Mesodermal cell (in vitro differentiated cells): ENCODE data around the gene DLST.

Source experiments
- H3K27ac ChIP-seq: 2 replicates; pipeline ENCODE4 v1.7.0; 2013; ENCODE audit warnings: mild to moderate bottlenecking, low read depth, low read length, moderate library complexity; ENCODE audit not compliant: severe bottlenecking
- H3K36me3 ChIP-seq: 2 replicates; pipeline ENCODE4 v1.7.1; 2013; ENCODE audit warnings: mild to moderate bottlenecking, low read length, moderate library complexity; ENCODE audit not compliant: control insufficient read depth, insufficient read depth
- H3K4me1 ChIP-seq: one replicate; pipeline ENCODE4 v1.7.1; 2013; ENCODE audit warnings: mild to moderate bottlenecking, low read length; ENCODE audit not compliant: insufficient read depth, control insufficient read depth, poor library complexity, severe bottlenecking
- H3K4me3 ChIP-seq: 2 replicates; pipeline ENCODE4 v1.7.0; 2013; ENCODE audit warnings: low read length, control low read depth, mild to moderate bottlenecking; ENCODE audit not compliant: insufficient read depth, poor library complexity, severe bottlenecking; ENCODE audit errors: extremely low read depth
- H3K9me3 ChIP-seq: 2 replicates; pipeline ENCODE4 v1.7.1; 2013; ENCODE audit warnings: mild to moderate bottlenecking, low read length, moderate library complexity; ENCODE audit not compliant: control insufficient read depth
- WGBS, 2 experiments: methylation state at CpG; one replicate each; pipeline ENCODE4 v1.1.5; 2013; ENCODE audit warnings: missing lambda C conversion rate in 2 of 2; ENCODE audit not compliant: insufficient coverage in 2 of 2; 5-methylcytosine and 5-hydroxymethylcytosine counted together

DLST gene

GRCh38 chr14:74861734-74862090, 20.0 kb upstream of the DLST start:
- H3K27ac ChIP-seq, result no peak overlapping the region
- no peaks in the 10 kb centered on the region for H3K36me3 ChIP-seq
- H3K4me3 ChIP-seq, result no peak overlapping the region
- H3K4me1 ChIP-seq, result no peaks in the 10 kb centered on the region
- H3K9me3 ChIP-seq, result no peaks in the 10 kb centered on the region
- 71% methylated on average over 1 of the region's 3 CpGs; no CpG with 5 or more reads in 1 of the 2 experiments for WGBS, 2 experiments

- H3K27ac ChIP-seq, result no peak overlapping the region
- no peaks in the 10 kb centered on the region for H3K36me3 ChIP-seq
- 92 to 95% methylated on average over 8 to 9 of the region's 9 CpGs for WGBS, 2 experiments
- no peak overlapping the region for H3K4me3 ChIP-seq
- no peaks in the 10 kb centered on the region for H3K9me3 ChIP-seq
- H3K4me1 ChIP-seq, result no peaks in the 10 kb centered on the region
Measured at GRCh38 chr14:74863274-74863673, 18.4 kb upstream of the DLST start.

- Histone ChIP-seq H3K9me3 (no peaks in the 10 kb centered on the region), H3K4me1 (no peaks in the 10 kb centered on the region), H3K36me3 (no peaks in the 10 kb centered on the region), H3K4me3 (no peak overlapping the region), H3K27ac (no peak overlapping the region)
- WGBS, 2 experiments, result 96 to 98% methylated on average over 6 of the region's 9 CpGs
Measured at GRCh38 chr14:74864198-74864597, 17.5 kb upstream of the DLST start.

GRCh38 chr14:74865156-74865555, 16.6 kb upstream of the DLST start:
- H3K4me1 ChIP-seq, result no peaks in the 10 kb centered on the region
- H3K36me3 ChIP-seq, result no peaks in the 10 kb centered on the region
- no peak overlapping the region for H3K4me3 ChIP-seq
- WGBS, 2 experiments, result 94 to 100% methylated on average over 1 to 3 of the region's 5 CpGs
- no peak overlapping the region for H3K27ac ChIP-seq
- no peaks in the 10 kb centered on the region for H3K9me3 ChIP-seq

GRCh38 chr14:74866708-74867389, 14.9 kb upstream of the DLST start:
- WGBS, 2 experiments, result 85 to 96% methylated on average over 3 of the region's 3 CpGs
- Histone ChIP-seq H3K27ac (no peak overlapping the region), H3K4me3 (no peak overlapping the region), H3K9me3 (no peaks in the 10 kb centered on the region), H3K36me3 (no peaks in the 10 kb centered on the region), H3K4me1 (no peaks in the 10 kb centered on the region)

- H3K36me3 ChIP-seq, result no peaks in the 10 kb centered on the region
- WGBS, 2 experiments, result 81 to 86% methylated on average over 3 to 4 of the region's 5 CpGs
- H3K9me3 ChIP-seq, result no peaks in the 10 kb centered on the region
- no peaks in the 10 kb centered on the region for H3K4me1 ChIP-seq
- no peak overlapping the region for H3K27ac ChIP-seq
- H3K4me3 ChIP-seq, result no peak overlapping the region
Measured at GRCh38 chr14:74867673-74868072, 14.0 kb upstream of the DLST start.

GRCh38 chr14:74868739-74869138, 13.0 kb upstream of the DLST start:
- Histone ChIP-seq H3K4me1 (no peaks in the 10 kb centered on the region), H3K9me3 (no peaks in the 10 kb centered on the region), H3K27ac (no peak overlapping the region), H3K4me3 (no peak overlapping the region), H3K36me3 (no peaks in the 10 kb centered on the region)
- WGBS, 2 experiments, result 81 to 82% methylated on average over 3 to 4 of the region's 8 CpGs

- WGBS, 2 experiments, result 93 to 97% methylated on average over 3 to 4 of the region's 4 CpGs
- Histone ChIP-seq H3K36me3 (no peaks in the 10 kb centered on the region), H3K27ac (no peak overlapping the region), H3K4me3 (no peak overlapping the region), H3K9me3 (no peaks in the 10 kb centered on the region), H3K4me1 (no peaks in the 10 kb centered on the region)
Measured at GRCh38 chr14:74871819-74872218, 9.9 kb upstream of the DLST start.

- H3K4me3 ChIP-seq, result no peak overlapping the region
- no peaks in the 10 kb centered on the region for H3K9me3 ChIP-seq
- WGBS, 2 experiments, result 100% methylated on average over 2 to 5 of the region's 5 CpGs
- H3K4me1 ChIP-seq, result no peaks in the 10 kb centered on the region
- H3K36me3 ChIP-seq, result no peaks in the 10 kb centered on the region
- no peak overlapping the region for H3K27ac ChIP-seq
Measured at GRCh38 chr14:74875204-74875603, 6.5 kb upstream of the DLST start.

- H3K4me3 ChIP-seq, result no peak within 1 kb of the TSS
- H3K4me1 ChIP-seq, result peaks cover 6% of the 10 kb centered on the region
- no peaks in the 10 kb centered on the region for H3K9me3 ChIP-seq
- 42 to 58% methylated on average over 8 of the region's 13 CpGs for WGBS, 2 experiments
- no peaks in the 10 kb centered on the region for H3K36me3 ChIP-seq
- no peak within 1 kb of the TSS for H3K27ac ChIP-seq
Measured at GRCh38 chr14:74875941-74876913, 5.5 kb upstream of the DLST start, which contains the start of gene PROX2. Gene PROX2 (minus strand): TSS chr14:74876145. CDS start chr14:74863834, 12,311 bp downstream.
